UCSD-AML1 (cell line): ENCODE data around the gene PDAP1.
"Not testable (repeated sequence)": the region's sequence is repeated elsewhere in the genome, so short reads cannot be mapped to it uniquely, and the experiment has no call there.

ENCODE experiments used
- DNase-seq: peaks from one replicate; lab custom pipeline; 2025; ENCODE audit not compliant: unreplicated experiment; lab: John Stamatoyannopoulos, UW

Gene PDAP1

DNA sequence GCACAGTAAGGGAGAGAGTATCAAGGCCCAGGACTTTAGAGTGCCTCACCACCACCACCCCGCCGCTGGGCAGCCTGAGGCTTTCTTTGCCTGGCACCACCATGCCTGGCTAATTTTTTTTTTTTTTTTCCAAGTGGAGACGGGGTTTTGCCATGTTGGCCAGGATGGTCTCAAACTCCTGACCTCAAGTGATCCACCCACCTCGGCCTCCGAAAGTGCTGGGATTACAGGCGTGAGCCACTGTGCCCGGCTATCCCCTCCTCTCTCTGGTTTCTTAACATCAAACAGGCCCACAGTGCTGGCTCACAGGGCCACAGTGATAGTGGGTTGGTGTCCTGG lies 28.7 kb downstream of the PDAP1 start:
- not testable (repeated sequence) for DNase-seq

DNA sequence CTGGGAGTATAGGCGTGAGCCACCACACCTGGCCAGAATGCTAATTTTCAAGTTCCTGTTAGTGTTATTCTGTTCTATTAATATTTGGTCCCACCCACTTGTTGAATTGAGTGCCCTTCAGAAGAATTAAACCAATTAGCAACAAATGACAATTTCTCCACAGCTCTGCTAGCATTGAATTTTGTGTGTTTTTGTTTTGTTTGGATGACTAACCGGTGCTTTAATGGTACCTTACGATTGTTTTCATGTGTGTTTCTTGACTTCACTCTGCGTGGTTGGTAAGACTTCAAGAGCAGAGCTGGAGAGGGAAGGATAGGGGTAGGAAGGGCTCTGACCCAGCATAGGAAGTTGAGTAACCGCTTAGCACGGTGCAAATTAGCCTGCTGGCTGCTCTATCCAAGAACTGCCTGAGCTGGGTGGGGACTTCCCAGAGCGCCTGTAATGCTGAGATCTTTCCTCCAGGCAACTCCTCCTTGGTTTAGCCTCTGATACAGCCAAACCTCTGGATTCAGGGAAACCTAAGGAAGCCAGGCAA lies 29.3 kb downstream of the PDAP1 start:
- DNase-seq, result peak; percentile 54

DNA sequence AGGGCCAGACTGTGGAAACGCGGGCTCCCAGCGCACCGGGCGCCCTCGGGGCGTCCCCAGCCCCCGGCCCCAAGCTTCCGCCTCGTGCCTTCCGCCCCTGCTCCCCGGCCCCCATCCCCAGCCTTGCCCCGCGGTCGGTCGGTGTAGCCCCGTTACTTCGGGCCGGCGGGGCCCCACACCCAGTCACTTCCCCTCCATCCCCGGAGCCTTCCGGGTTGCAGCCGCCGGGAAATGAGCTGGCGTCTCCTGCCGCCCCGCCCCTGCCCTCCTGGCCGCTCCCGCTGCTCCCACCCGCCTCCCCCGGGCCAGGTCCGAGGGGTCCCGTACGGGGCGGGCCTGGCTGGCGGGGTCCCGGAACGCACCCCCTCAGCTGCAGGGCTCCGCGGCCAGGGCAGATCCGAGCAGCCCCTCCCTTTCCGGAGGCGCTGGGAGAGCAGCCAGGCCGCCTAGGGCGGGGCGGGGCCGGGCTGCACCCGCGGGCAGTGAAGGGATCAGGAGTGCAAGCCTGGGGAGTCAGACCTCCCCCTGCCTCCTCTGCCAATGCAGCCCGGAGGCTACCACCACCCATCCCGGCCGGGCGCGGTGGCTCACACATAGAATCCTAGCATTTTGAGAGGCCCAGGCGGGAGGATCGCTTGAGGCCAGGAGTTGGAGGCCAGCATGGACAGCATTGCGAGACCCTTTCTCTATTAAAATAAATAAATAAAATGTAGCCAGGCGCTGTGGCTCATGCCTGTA lies 33.2 kb downstream of the PDAP1 start:
- DNase-seq, result peak; percentile 53

DNA sequence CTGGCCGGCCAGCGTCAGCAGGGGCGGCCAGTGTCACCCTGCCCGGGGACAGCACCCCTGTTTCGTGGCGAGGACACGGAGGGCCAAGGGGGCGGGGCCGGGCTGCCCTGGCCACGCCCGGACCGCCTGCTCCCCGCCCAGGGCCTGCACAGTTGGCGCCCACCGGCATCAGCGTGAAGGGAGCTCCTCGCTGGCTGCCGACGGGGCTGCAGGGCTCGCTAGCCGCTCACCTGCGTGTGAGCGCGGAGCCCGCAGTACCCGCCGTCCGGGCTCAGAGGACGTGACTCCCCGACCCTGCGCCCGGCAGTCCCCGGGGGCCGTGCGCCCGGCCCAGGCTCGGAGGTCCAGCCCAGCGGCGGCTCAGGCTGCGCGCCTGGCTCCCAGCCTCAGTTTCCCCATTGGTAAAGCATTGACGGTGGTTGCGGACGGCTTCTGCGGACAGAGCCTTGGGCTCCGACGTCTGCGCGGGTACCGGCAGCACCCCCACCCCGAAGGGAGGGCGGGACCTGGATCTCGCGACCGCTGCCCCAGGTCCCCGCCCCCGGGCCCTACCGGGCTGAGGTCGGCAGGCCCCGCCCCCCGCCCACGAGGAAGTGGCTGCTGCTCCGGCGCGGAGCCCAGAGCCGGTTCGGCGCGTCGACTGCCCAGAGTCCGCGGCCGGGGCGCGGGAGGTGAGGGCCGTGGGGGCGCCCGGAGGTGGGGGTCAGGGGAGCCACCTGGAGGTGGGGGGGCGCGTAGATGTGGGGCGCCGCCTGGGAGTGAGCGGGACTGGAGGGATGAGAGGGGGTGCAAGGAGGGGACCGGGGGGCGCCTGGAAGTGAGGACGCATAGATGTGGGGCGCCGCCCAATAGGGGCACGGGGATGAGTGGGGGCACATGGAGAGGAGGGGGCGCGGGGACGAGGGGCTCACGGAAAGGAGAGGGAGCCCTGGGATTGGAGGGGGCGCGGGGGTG lies 34.0 kb downstream of the PDAP1 start, which contains the start of gene ARPC1B:
TSS of gene ARPC1B (plus strand) at position 620 of the 954 bp plus-strand sequence. CDS start 10,985 bp downstream, outside the sequence.
- peak; percentile 78 for DNase-seq

DNA sequence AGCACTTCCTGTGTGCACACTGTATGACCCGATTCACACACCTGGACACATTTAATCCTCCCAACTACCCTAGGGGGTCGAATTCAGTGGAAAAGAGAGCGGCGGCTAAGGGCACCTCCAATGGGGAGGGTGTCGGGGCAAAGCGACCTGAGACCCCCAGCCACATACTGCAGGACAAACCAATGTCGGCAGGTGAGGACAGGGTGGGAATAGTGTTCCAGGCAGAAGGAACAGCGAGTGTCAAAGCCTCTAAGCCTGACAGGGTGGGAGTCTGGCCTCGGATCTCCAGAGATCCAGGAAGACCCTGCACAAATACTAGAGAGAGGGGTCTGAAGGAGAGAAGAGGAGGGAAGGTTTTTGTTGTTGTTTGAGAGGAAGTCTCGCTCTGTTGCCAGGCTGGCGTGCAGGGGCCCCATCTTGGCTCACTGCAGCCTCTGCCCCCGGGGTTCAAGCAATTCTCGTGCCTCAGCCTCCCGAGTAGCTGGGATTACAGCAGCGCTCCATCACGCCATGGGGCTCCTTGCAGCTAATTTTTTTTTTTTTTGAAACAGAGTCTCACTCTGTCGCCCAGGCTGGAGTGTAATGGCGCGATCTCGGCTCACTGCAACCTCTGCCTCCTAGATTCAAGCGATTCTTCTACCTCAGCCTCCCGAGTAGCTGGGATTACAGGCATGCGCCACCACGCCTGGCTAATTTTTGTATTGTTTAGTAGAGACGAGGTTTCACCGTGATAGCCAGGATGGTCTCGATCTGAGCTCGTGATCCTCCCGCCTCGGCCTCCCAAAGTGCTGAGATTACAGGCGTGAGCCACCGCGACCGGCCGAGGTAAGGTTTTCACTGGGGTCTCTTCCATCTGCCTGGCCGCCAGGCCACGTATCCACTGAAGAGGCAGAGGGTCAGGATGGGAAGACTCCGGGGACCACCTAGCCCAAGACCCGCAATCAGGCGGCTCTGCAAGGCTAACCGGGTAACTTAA lies 35.0 kb downstream of the PDAP1 start:
- DNase-seq, result no peak

- DNase-seq, result no peak
Observed at GRCh38 chr7:99372275-99373090, 35.9 kb downstream of the PDAP1 start.

- DNase-seq, result no peak
Observed at GRCh38 chr7:99371376-99371920, 36.9 kb downstream of the PDAP1 start.

- DNase-seq, result peak; percentile 49
Observed at GRCh38 chr7:99369767-99370391, 38.5 kb downstream of the PDAP1 start.

GRCh38 chr7:99368750-99369389 lies 39.5 kb downstream of the PDAP1 start:
- DNase-seq, result no peak

DNA sequence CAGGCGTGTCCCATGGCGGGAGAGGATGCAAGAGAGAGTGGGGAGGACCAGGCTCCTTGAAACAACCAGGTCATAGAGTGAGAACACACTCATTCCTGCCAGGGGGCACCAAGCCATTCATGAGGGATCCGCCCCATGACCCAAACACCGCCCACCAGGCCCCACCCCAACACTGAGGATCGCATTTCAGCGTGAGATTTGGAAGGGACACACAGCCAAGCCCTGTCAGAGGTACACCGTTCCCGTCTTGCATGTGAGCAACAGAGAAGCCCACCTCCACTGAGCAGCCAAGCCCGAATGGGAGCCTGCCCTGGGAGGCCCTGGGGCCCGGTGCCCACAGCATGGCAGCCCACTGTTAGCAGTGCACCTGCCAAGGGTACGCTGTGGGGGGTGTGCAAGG lies 41.8 kb downstream of the PDAP1 start:
- no peak for DNase-seq

DNA sequence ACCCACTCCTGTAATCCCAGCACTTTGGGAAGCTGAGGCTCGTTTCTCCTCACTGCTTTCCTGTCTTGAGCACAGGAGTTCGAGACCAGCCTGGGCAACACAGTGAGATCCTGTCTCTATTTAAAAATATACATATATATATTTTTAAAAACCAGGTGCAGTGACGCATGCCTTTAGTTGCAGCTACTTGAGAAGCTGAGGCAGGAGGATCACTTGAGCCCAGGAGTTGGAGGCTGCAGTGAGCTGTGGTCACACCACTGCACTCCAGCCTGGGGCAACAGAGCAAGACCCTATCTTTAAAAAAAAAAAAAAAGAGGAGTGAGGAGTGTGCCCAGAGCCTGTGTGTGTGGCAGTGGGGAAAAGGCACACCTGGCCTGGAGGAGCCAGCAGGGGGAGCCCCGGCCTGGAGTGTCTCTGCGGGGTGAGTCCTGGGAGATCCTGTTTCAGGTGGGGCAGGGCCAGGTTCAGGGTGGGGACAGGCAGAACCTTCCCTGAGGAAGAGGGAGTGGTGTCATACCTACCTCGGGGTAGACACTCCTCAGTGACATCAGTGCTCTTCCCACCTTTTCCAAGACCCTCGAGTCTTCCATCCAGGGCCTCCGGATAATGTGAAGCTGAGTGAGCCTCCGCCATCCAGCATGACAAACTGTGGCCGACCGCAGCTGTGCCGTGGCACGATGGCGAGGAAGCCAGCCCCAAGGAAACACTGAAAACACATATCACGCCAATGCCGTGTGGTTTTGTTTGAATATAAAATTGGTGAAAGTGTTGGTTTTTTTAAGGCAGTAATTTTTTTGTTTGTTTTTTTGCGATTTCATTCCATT lies 42.9 kb downstream of the PDAP1 start:
- peak; percentile 16 for DNase-seq

- no peak for DNase-seq
Observed at GRCh38 chr7:99363286-99363685, 45.1 kb downstream of the PDAP1 start.

- no peak for DNase-seq
Observed at GRCh38 chr7:99362801-99363200, 45.6 kb downstream of the PDAP1 start.

DNA sequence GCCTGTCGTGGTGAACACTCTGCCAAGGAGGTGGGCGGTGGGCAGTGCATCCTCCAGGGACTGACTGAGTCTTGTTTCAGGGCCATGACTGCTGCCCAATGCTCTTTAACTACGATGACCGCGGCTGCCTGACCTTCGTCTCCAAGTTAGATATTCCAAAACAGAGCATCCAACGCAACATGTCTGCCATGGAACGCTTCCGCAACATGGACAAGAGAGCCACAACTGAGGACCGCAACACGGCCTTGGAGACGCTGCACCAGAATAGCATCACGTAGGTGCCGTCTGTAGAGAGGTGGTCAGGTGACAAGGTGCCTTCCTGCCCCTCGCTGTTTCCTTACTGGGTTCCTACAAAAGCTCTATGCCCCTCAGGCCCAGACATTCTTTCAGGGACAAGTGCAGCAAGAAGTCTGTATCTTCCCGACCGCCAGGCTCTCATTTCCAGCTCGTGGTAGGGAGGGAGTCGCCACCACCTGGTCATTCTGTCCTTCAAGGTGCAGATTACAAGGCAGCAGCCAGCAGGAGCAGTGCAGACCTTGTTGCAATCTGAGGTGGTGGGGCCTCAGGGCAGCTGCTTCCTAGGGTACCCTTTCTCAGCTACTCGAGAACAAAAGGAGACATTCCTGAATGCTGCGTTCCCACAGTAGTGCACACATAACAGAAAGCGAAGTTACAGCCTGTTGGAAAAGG lies 48.8 kb downstream of the PDAP1 start:
- DNase-seq, result no peak

DNA sequence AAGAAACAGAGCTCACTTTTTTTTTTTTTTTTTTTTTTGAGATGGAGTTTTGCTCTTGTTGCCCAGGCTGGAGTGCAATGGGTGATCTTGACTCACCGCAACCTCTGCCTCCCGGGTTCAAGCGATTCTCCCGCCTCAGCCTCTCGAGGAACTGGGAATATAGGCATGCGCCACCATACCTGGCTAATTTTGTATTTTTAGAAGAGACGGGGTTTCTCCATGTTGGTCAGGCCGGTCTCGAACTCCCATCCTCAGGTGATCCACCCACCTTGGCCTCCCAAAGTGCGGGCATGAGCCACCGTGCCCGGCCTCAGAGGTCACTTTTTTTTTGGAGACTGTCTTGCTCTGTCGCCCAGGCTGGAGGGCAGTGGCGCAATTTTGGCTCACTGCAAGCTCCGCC lies 49.9 kb downstream of the PDAP1 start:
- DNase-seq, result not testable (repeated sequence)

DNA sequence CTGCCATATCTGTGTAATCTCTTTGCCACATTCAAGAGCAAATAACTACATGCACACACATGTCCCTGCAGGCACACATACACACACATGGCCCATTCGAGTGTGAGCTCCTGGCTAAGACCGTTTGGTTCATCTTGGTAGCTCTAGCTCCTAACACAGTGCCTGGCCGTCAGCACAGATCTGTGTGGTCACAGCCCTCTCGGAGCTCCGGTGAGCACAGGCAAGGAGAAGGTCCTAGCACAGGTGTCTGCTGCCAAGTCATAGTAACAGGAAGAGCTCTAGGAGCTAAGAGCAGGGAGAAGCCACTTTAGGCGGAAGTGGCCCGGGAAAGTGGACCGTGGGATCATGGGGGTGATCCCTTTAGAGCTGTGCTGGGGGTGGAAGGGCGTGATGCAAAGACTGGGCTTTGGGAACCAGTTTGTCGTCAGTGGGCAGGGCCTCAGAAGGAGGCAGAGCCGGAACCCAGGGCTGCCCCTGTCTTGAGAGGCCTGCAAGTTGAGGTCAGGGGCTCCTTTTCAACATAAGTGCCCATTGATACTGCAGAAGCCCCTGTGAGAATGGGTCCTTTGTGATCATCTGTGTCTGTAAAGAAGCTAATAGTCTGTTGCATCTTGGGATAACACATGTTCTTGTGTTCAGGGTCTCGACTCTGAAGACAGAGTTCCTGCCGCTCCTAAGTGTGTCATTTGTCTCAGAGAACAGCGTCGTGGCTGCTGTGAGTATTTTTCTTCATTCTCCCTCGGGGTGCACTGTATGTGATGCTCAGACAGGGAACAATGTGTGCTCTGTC lies 50.5 kb downstream of the PDAP1 start:
- DNase-seq, result no peak
